PC-9 (cell line): ENCODE data around the gene DFFB.

Source experiments
- CTCF ChIP-seq: fragments of 200-600 bp; sonication (generic); conservative IDR thresholded peaks from 2 replicates; pipeline ENCODE4 v1.6.1; 2017; ENCODE audit warnings: mixed run types, antibody characterized with exemption, mild to moderate bottlenecking, moderate library complexity
- EZH2 ChIP-seq: fragments of 200-600 bp; sonication (generic); IDR thresholded peaks from 2 replicates; pipeline ENCODE4 v1.8.0; 2017; ENCODE audit warnings: antibody characterized with exemption, low read depth

GRCh38 chr1:3931007-3931912 lies 74.0 kb downstream of the DFFB start:
- TF ChIP-seq EZH2 (no peak), CTCF (no peak)
